ENCODE measurements around the gene SPG7.

Gene SPG7

GRCh38 chr16:89485701-89486246 lies 22.4 kb upstream of the SPG7 start:
- no peak for ATAC-seq

GRCh38 chr16:89489040-89489897 lies 18.9 kb upstream of the SPG7 start:
- peak; percentile 40 to 53 for ATAC-seq

- ATAC-seq: no peak
Observed at GRCh38 chr16:89489898-89490438, 18.2 kb upstream of the SPG7 start.

- peak; percentile 91 to 94 for ATAC-seq
Observed at GRCh38 chr16:89490439-89491237, 17.6 kb upstream of the SPG7 start, which contains the start of gene ANKRD11. Gene ANKRD11, minus strand, starts transcription at chr16:89490561. Its CDS starts 173,542 bp downstream, at chr16:89317019.

GRCh38 chr16:89491238-89491869 lies 16.8 kb upstream of the SPG7 start:
- ATAC-seq: no peak

- no peak for ATAC-seq
Observed at GRCh38 chr16:89491974-89492687, 16.1 kb upstream of the SPG7 start.

GRCh38 chr16:89493776-89494175 lies 14.4 kb upstream of the SPG7 start:
- ATAC-seq: no peak

- ATAC-seq: no peak
Observed at GRCh38 chr16:89495121-89495520, 13.1 kb upstream of the SPG7 start.

- no peak for ATAC-seq
Observed at GRCh38 chr16:89498839-89499238, 9.4 kb upstream of the SPG7 start.

- no peak for ATAC-seq
Observed at GRCh38 chr16:89499767-89500166, 8.4 kb upstream of the SPG7 start.

- ATAC-seq: no peak
Observed at GRCh38 chr16:89502081-89502843, 5.9 kb upstream of the SPG7 start.

GRCh38 chr16:89504091-89504490 lies 4.1 kb upstream of the SPG7 start:
- ATAC-seq: no peak

- peak; percentile 77 to 79 for ATAC-seq
Observed at GRCh38 chr16:89505204-89506112, 2.7 kb upstream of the SPG7 start.

- ATAC-seq: no peak
Observed at GRCh38 chr16:89506113-89506504, 2.1 kb upstream of the SPG7 start.

GRCh38 chr16:89506791-89507191 lies 1.4 kb upstream of the SPG7 start:
- ATAC-seq: no peak

GRCh38 chr16:89507214-89507833 lies 879 bp upstream of the SPG7 start:
- ATAC-seq: no peak

GRCh38 chr16:89510526-89510925 lies 2.3 kb downstream of the SPG7 start:
- no peak for ATAC-seq

GRCh38 chr16:89511374-89511773 lies 3.2 kb downstream of the SPG7 start:
- no peak for ATAC-seq

GRCh38 chr16:89512453-89512852 lies 4.2 kb downstream of the SPG7 start:
- ATAC-seq: no peak

GRCh38 chr16:89517128-89517527 lies 8.9 kb downstream of the SPG7 start:
- no peak for ATAC-seq

Data from activated CD4-positive, CD25-positive, alpha-beta regulatory T cell treated with anti-CD3 and anti-CD28 coated beads, Interleukin-2, amount 50 U/mL, for 24 hours (primary cell).